Measurements from ENCODE around the gene SMIM43.

Gene SMIM43

GRCh38 chr4:121764702-121765367 is at the start of gene SMIM43:
TSS of gene SMIM43 (minus strand) at chr4:121765164. CDS start at chr4:121765105, 59 bp downstream.
- DNase-seq = no peak

GRCh38 chr4:121814756-121815155 is 49.8 kb upstream of the SMIM43 start:
- no peak for DNase-seq

GRCh38 chr4:121811122-121811521 is 46.2 kb upstream of the SMIM43 start:
- no peak for DNase-seq

GRCh38 chr4:121806411-121806810 is 41.4 kb upstream of the SMIM43 start:
- no peak for DNase-seq

GRCh38 chr4:121801715-121802075 is 36.7 kb upstream of the SMIM43 start:
- DNase-seq = no peak

GRCh38 chr4:121800961-121801714 is 36.2 kb upstream of the SMIM43 start, which contains the start of gene EXOSC9:
TSS of gene EXOSC9 (plus strand) at chr4:121801323. CDS start at chr4:121801425, 102 bp downstream.
- DNase-seq = peak; percentile 87

- DNase-seq = no peak
These were observed 35.6 kb upstream of the SMIM43 start for GRCh38 chr4:121800638-121800960.

- DNase-seq = no peak
These were observed 35.0 kb upstream of the SMIM43 start for GRCh38 chr4:121799867-121800501.

GRCh38 chr4:121799208-121799823 is 34.4 kb upstream of the SMIM43 start:
- no peak for DNase-seq

- DNase-seq = no peak
These were observed 31.3 kb upstream of the SMIM43 start for GRCh38 chr4:121796283-121796682.

- no peak for DNase-seq
These were observed 29.7 kb upstream of the SMIM43 start for GRCh38 chr4:121794505-121795188.

GRCh38 chr4:121792966-121793365 is 28.0 kb upstream of the SMIM43 start:
- DNase-seq = no peak

- DNase-seq = no peak
These were observed 26.5 kb upstream of the SMIM43 start for GRCh38 chr4:121791481-121791880.

GRCh38 chr4:121790976-121791375 is 26.0 kb upstream of the SMIM43 start:
- DNase-seq = no peak

- DNase-seq = no peak
These were observed 25.2 kb upstream of the SMIM43 start for GRCh38 chr4:121789960-121790829.

GRCh38 chr4:121789455-121789854 is 24.5 kb upstream of the SMIM43 start:
- no peak for DNase-seq

- no peak for DNase-seq
These were observed 23.9 kb upstream of the SMIM43 start for GRCh38 chr4:121788896-121789295.

- no peak for DNase-seq
These were observed 21.3 kb upstream of the SMIM43 start for GRCh38 chr4:121786221-121786620.

GRCh38 chr4:121785479-121785878 is 20.5 kb upstream of the SMIM43 start:
- no peak for DNase-seq

GRCh38 chr4:121784975-121785374 is 20.0 kb upstream of the SMIM43 start:
- no peak for DNase-seq

GRCh38 chr4:121784401-121784800 is 19.4 kb upstream of the SMIM43 start:
- no peak for DNase-seq

- DNase-seq = no peak
These were observed 18.2 kb upstream of the SMIM43 start for GRCh38 chr4:121783210-121783609.

Data from NCI-H1092 treated with DMSO at 0.1 percent for 48 hours (cell line).